Mesothelial cell of epicardium (in vitro differentiated cells): ENCODE data around the gene GOLT1A. TPM values are rescaled to one million over a fixed set of nuclear protein-coding genes. Genes with fewer than 3 reads are reported as not detected.

Experiments
- DNase-seq, 2 experiments: peaks; one replicate each; pipeline ENCODE4 v3.0.0; 2021; ENCODE audit warnings: low spot score in 2 of 2; ENCODE audit not compliant: unreplicated experiment in 2 of 2
- H3K27ac Mint-ChIP-seq: 2 replicates; pipeline ENCODE4 v1.8.0; 2021; ENCODE audit warnings: mixed read lengths
- H3K27me3 Mint-ChIP-seq: 2 replicates; pipeline ENCODE4 v1.8.0; 2021; ENCODE audit warnings: low read depth, mixed read lengths
- H3K36me3 Mint-ChIP-seq: 2 replicates; pipeline ENCODE4 v1.8.0; 2021; ENCODE audit warnings: mixed read lengths
- H3K4me1 Mint-ChIP-seq: 2 replicates; pipeline ENCODE4 v1.8.0; 2021; ENCODE audit warnings: mixed read lengths
- H3K4me3 Mint-ChIP-seq: 2 replicates; pipeline ENCODE4 v1.8.0; 2021; ENCODE audit warnings: mild to moderate bottlenecking, moderate library complexity, mixed read lengths
- H3K9me3 Mint-ChIP-seq: 2 replicates; pipeline ENCODE4 v1.8.0; 2021; ENCODE audit warnings: mixed read lengths
- total RNA-seq: library from RNA; stranded (reverse); gene quantifications from 3 replicates; pipeline ENCODE4 v1.2.1, GENCODE V29; 2021
- TF ChIP-seq, protein P1 (sequence below): fragments of 200-600 bp; sonication (generic); IDR thresholded peaks from one replicate; pipeline ENCODE4 v1.5.0; 2021; ENCODE audit warnings: antibody characterized with exemption; ENCODE audit not compliant: unreplicated experiment

The GOLT1A gene
- total RNA-seq, 1 donor from 2014 or later, result 4.1 TPM

DNA sequence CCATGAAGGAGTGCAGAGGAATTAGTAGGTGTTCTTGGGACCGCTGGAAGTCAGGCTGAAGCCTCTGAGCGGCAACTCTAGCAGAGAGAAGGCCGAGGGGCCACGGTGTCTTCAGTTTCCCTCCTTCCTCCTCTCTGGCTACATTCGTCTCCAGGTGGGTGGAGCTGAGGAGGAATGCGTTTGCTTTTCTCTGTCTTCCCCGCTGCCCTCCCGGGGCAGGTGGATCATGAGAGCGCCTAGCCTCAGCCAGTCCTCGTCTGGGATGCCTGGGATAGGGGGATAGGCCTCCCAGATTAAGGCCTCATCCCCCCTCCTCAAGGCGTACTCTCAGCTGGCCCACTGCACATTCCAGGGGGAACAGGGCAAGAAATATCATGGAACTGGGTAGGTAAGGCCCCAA, 7.5 kb upstream of the GOLT1A start:
- H3K27ac Mint-ChIP-seq, result no peak overlapping the region
- TF ChIP-seq, protein P1, sequence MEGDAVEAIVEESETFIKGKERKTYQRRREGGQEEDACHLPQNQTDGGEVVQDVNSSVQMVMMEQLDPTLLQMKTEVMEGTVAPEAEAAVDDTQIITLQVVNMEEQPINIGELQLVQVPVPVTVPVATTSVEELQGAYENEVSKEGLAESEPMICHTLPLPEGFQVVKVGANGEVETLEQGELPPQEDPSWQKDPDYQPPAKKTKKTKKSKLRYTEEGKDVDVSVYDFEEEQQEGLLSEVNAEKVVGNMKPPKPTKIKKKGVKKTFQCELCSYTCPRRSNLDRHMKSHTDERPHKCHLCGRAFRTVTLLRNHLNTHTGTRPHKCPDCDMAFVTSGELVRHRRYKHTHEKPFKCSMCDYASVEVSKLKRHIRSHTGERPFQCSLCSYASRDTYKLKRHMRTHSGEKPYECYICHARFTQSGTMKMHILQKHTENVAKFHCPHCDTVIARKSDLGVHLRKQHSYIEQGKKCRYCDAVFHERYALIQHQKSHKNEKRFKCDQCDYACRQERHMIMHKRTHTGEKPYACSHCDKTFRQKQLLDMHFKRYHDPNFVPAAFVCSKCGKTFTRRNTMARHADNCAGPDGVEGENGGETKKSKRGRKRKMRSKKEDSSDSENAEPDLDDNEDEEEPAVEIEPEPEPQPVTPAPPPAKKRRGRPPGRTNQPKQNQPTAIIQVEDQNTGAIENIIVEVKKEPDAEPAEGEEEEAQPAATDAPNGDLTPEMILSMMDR, result no peak
- H3K27me3 Mint-ChIP-seq, result peaks cover 2% of the 10 kb centered on the region
- peaks cover 15% of the 10 kb centered on the region for H3K36me3 Mint-ChIP-seq
- DNase-seq, result no peak
- no peaks in the 10 kb centered on the region for H3K9me3 Mint-ChIP-seq
- no peak overlapping the region for H3K4me3 Mint-ChIP-seq
- peaks cover 3% of the 10 kb centered on the region for H3K4me1 Mint-ChIP-seq

DNA sequence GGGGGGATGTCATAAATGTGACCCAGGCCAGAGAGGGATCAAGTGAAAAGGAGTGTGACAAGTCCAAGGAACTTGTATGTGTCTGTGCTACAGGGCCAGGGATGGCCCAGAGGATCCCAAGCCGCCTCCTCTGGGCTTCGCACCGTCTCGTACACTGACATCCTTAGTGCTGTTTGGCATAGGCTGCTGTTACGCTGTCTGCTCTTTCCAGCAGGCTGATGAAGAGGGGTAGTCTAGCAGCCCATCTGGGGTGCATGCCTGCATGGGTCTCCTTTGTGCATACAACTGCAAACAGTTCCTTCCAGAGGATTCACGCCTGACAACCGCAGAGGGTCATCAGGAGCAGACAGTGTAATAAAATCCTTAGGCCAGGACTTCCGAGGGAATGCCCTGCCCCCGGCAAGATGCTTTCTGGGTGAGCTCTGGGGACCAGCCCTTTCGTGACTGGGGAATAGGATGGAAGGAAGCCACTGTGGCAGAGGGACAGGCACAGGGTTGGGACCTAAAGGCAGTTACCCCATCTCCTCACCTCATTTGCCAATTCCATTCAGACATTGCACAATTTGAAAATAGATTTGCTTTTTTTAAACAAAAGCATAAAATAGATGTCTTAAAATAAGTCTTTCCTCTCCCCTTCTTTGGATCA, 6.3 kb upstream of the GOLT1A start:
- DNase-seq, result no peak
- no peak overlapping the region for H3K4me3 Mint-ChIP-seq
- H3K36me3 Mint-ChIP-seq, result peaks cover 15% of the 10 kb centered on the region
- peaks cover 2% of the 10 kb centered on the region for H3K27me3 Mint-ChIP-seq
- peaks cover 3% of the 10 kb centered on the region for H3K4me1 Mint-ChIP-seq
- no peaks in the 10 kb centered on the region for H3K9me3 Mint-ChIP-seq
- TF ChIP-seq, protein P1, result no peak
- H3K27ac Mint-ChIP-seq, result no peak overlapping the region

DNA sequence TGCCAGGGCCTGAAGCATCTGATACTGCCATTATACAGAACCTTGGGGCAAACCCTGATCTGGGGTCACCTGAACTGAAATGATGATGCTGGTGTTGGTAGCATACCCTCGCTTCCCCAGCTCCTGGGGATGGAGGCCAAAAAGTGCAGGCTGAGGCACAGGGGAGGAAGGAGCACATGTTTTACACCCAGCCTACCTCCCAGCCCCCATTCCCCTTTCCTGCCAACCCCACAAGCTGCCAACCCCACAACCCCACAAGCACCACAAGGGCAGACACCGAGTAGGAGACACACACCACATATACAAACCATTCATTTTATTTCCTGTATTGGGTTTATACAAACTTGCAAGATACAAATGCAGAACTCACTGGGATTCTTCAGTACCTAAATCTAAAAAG, 4.8 kb upstream of the GOLT1A start:
- H3K27me3 Mint-ChIP-seq, result peaks cover 5% of the 10 kb centered on the region
- H3K36me3 Mint-ChIP-seq, result peaks cover 15% of the 10 kb centered on the region
- H3K4me1 Mint-ChIP-seq, result peaks cover 10% of the 10 kb centered on the region
- H3K27ac Mint-ChIP-seq, result no peak overlapping the region
- DNase-seq, result no peak
- H3K4me3 Mint-ChIP-seq, result no peak overlapping the region
- H3K9me3 Mint-ChIP-seq, result no peaks in the 10 kb centered on the region
- TF ChIP-seq, protein P1, result no peak

DNA sequence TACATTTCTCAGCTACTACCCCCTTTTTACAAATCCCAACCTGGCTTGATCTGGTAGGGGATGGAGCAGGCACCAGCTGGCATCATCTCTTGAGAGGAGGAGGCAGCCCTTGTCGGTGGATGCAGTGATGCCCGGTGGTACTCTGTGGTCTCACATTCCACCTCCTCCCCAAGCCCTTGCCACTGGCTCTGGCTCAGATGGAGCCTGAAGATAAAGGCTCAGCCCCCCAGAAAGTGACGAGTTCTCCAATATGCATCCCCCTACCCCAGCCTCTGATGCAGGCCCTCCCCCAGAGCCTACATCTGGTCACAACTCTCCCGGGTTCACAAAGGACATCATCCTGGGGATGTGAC, 3.8 kb upstream of the GOLT1A start:
- Mint-ChIP-seq H3K27me3 (peaks cover 5% of the 10 kb centered on the region), H3K9me3 (no peaks in the 10 kb centered on the region), H3K4me1 (peaks cover 7% of the 10 kb centered on the region), H3K27ac (no peak overlapping the region), H3K36me3 (peaks cover 10% of the 10 kb centered on the region), H3K4me3 (no peak overlapping the region)
- no peak for DNase-seq
- TF ChIP-seq, protein P1, result no peak

DNA sequence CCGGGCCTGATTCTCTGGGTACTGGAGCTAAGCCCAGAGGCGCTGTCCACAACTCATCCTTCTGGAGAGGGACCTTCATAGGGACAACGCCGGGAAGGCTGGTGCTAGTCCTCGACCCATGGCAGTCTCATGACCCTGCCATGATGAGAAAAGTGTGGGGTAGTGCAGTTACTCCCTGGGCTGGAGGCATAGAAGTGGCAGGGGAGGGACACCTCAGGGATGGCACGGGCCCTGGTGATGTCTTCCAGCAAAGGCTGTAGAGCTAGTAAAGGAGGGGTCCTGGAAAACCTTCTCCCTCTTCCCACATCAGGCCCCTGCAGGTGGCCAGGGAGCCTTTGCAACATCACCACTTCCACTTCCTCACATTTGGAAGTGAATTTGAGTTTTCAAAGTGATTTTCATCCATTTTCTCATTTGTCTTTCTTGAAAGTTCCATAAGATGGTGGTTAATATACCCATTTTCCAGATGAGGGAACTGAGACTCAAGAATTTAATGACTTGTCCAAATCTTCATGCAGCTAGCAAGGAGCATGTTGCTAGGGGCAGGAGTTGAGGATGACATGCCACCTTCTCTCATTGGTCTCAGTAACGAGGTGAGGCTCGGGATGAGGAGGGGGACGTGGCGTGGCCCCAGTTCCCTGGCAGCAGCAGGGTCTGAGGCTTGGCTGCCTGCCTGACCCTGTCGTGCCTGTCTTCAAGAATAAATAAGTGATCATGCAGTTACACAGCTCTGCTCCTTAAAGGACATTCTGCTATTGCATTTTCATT, 3.3 kb upstream of the GOLT1A start:
- no peak for DNase-seq
- Mint-ChIP-seq H3K27ac (no peak overlapping the region), H3K36me3 (peaks cover 10% of the 10 kb centered on the region), H3K4me3 (no peak overlapping the region), H3K27me3 (peaks cover 5% of the 10 kb centered on the region), H3K9me3 (no peaks in the 10 kb centered on the region), H3K4me1 (peaks cover 7% of the 10 kb centered on the region)
- TF ChIP-seq, protein P1, result no peak
